Fibroblast of upper back skin (primary cell): ENCODE measurements around the gene EPB41L5.
"Not testable (repeated sequence)": the region's sequence is repeated elsewhere in the genome, so short reads cannot be mapped to it uniquely, and the experiment has no call there.

Experiments
- DNase-seq: peaks from one replicate; pipeline ENCODE4 v3.0.0-alpha.2; 2013

EPB41L5 gene

DNA sequence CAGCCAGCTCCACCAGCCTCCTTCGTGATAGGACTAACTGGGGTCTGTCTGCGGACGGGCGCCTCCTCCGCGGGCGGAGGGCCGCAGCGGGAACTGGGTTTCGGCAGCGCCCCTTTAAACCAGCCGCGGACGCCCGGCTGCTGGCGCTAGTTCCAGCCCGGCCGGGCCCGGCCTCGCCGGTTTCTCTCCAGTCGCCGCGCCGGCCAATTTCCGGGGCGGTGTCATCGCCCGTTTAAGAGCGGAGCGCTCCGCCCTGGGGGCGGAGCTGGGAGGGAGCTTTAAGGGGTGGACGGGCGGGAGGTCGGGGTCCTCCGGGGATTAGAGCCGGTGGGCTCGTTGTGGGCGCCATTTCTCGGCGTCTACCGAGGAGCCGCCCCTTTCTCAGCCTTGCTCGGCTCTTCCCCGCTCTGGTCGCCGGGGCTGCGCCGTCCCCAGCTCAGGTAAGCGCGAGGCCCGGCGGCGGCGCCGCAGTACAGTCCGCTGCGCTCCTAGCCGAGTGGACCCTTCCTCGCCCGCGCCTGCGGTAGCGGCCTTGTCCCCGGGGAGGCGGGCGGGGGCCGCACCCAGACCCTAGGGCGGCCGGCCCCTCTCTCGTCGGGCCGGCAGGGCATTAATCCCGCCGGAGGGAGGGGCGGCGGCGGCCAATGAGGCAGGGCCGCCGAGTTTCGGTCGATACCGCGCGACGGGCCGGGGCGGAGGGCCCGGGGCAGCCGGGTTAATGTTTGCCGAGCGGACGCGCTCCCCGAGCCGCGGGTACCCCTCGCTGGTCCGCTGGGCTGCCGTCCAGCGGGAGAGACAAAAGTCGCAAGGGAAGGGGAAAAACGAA lies at the start of gene EPB41L5:
Gene EPB41L5 (plus strand): TSS at position 307 of the 826 bp plus-strand sequence. CDS start 6,008 bp downstream, outside the sequence.
- DNase-seq: peak; percentile 93

DNA sequence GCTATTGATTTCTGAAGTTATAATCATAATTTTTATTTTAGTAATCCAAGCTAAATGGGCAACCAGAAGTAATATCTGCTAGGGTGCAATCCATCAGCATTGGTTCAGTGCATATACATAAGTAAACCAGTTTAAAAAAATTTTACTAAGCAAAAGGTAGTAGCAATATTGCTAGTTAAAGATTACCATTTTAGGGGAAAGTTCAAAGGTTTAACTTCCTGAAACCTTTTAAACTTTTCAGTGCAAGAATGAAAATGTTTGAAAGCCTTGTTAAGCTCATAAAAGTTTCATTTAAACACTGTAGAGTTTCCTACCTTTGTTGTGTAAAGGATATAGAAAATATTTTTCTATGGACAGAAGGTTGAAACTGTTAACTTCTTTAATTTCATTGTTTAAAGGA lies 31.0 kb upstream of the EPB41L5 start:
- no peak for DNase-seq

DNA sequence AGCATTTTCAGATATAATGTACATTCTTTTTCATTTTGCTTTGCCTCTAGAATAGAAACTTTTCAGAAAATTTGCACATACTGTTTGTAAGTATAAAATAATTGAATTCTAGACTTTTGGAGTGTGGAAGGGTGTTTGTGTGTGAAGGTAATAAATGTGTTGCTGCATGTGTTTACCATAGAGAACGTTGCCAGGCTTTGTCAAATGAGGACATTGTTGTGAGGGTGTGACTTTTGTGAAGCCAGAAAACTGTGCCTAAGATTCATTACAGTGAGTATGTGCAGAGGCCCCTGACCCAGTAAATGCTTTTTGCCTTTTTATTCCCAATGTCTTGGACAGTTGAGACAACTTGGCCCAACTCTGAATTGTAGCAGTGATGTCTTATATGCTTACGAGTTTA lies 30.4 kb upstream of the EPB41L5 start:
- DNase-seq: no peak

DNA sequence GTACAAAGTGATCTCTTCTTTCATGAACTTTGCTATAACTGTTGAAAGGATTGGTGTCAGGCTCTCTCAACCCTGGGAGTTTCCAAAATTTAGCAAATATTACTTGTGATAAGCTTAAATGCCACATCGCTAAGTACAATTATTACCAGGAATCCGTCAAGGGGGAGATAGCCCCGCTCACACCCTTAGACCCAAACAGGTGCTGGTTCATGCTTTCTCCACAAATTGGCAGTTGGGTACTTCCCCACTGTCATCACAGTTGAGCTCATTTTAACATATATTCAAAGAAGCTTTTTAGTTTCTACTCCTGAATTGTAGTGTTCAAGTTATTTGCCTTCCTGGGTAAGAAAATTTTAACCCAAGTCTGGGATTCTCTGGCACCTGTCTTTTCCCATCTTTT lies 29.8 kb upstream of the EPB41L5 start:
- DNase-seq: no peak

DNA sequence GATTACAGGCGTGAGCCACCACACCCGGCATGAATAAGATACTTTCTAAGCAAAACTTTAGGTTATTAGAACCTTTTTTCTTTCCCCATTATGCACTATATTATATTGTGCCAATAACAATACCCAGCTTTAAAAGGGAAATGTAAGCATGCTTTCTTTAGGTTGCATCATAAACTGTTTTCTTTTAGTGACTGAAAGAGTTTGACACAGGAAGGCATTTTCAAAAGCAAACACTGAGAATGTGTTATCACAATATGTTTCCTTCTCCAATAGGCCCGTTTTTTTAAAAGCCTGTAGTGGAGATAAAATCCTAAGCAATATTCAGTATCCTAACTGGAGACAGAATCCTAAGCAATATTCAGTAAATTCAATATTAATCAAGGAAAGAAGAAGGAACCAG lies 16.7 kb upstream of the EPB41L5 start:
- peak; percentile 19 for DNase-seq

DNA sequence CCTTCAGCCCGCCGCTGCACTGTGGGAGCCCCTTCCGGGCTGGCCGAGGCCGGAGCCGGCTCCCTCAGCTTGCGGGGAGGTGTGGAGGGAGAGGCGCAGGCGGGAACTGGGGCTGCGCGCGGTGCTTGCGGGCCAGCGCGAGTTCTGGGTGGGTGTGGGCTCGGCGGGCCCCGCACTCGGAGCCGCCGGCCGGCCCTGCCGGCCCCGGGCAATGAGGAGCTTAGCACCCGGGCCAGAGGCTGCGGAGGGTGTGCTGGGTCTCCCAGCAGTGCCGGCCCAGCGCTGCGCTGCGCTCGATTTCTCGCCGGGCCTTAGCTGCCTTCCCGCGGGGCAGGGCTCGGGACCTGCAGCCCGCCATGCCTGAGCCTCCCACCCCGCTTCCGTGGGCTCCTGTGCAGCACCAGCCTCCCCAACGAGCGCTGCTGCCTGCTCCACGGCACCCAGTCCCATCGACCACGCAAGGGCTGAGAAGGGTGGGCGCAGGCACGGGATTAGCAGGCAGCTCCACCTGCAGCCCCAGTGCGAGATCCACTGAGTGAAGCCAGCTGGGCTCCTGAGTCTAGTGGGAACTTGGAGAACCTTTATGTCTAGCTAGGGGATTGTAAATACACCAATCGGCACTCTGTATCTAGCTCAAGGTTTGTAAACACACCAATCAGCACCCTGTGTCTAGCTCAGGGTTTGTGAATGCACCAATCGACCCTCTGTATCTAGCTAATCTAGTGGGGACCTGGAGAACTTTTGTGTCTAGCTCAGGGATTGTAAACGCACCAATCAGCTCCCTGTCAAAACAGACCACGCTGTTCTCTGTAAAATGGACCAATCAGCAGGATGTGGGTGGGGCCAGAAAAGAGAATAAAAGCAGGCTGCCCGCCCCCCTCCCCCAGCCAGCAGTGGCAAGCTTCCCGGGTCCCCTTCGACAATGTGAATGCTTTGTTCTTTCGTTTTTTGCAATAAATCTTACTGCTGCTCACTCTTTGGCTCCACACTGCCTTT lies 15.7 kb upstream of the EPB41L5 start:
- DNase-seq: not testable (repeated sequence)

DNA sequence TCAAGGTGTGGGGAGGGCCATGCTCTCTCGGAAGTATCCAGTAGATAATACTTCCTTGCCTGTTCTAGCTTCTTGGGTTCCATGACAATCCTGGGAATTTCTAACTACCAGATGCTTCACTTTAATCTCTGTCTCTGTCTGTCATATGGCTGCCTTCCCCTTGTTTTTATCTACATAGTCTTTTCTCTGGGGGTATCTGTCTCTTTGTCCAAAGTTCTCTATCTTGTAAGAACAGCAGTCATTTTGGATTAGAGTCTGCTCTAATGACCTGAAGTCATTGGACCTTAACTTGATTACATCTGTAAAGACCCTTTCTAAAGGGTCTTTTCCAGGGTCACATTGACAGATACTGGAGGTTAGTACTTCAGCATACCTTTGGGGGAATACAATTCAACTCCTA lies 11.4 kb upstream of the EPB41L5 start:
- DNase-seq: no peak

DNA sequence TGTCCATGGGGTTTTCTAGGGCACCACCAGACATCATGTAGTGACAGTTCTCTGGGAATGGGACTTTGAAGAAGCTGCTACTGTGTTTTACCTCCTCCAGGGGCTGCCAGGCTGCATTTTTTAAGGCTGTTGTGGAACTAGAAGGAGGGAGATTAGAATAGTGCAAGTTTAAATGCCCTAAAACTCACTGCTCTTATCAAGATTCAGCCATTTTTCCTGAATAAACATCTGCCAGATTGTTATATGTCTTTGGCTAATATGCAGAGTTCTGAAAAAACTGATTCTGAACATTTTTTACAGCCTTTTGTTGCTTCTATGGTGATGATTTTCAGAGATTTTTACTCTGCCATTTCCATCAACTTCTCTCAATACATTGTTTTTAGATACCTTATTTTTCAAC lies 8.6 kb upstream of the EPB41L5 start:
- DNase-seq: no peak

DNA sequence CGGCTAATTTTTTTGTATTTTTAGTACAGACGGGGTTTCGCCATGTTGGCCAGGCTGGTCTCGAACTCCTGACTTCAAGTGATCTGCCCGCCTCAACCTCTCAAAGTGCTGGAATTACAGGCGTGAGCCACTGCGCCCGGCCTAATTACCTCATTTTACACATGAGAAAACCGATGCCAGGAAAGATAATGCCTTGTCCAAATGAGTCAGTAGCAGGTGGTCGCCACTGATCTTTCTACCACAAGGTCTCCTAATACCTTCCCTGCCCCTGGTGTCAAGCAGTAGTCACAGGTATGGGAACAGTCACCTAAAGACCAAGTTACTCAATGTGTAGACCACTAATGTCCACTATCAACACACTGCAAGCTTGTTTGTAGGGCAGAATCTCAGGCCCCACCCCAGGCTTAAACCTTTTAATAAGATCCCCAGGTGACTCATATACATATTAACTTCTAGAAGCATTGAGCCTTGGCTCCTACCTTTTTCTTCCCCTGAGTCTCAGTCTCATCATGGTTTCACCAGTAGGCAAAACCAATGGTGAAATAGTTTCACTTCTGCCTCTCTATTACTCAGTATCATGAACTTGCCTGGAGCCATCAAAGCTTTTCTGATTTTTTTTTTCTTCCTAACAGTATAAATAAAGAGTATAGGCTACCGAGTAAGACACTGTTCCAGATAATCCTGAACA lies 6.9 kb upstream of the EPB41L5 start:
- DNase-seq: no peak

DNA sequence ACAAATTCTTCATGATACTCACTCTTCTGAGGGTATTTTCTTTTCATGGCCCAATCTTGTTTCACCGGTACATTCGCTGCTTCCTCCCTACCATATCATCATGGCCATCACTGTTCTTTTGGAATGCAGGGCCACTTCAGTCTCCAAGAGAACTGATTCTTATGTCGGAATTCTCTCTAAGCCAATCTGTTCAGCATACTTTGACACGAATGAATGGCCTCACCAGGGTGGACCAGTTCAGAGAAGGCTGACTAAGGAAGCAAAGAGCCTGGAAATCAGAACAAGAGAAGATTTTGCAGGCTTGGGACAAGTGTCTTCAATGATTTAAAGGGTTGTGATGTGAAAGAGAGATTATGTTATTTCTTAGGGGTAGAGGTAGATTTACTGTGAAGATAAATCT lies 5.0 kb upstream of the EPB41L5 start:
- no peak for DNase-seq

DNA sequence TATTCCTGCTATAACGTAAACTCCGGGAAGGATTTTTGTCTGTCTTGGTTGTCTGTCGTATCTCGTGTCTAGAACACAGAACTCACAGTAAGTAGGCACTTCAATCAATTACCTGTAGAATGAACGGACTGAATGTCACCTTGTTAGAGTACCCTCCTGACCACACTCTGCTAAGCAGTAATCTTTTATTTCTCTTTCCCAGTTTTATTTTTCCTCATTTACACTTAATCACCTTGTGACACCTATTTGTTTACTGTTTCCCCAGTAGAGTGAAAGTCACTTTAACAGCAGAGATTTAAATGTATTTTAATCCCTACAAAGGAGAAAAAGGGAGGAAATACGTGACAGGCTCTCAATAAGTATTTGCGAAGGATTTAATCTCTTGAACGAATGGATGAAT lies 514 bp upstream of the EPB41L5 start:
- no peak for DNase-seq

DNA sequence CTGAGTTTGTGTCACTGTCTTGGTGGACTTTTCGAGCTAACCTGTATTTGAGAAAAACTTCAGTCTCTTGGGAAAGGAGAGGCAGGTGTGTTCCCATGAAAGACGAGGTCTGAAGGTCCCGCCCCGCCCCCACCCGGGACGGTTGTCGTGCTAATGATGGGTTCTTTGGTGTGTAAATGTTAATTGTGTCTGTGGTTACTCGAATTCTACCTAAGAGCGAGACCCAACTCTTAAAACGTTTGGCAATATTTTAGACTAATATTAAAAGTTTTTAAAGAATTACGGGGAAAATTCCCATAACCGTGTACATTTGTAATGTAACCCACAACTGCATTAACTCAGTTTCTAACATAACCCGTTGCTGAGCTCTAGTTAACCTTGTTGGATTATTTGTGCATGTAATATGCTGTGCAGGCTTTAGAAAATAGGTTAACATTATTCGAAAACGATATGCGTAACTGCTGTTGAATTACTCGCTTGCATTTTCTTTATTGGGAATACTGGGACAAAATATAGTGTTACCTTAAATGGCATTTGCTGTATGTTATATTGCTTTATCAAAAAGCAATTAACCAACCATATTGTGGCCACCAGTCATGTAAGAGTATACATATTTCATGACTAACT lies 833 bp downstream of the EPB41L5 start:
- no peak for DNase-seq

DNA sequence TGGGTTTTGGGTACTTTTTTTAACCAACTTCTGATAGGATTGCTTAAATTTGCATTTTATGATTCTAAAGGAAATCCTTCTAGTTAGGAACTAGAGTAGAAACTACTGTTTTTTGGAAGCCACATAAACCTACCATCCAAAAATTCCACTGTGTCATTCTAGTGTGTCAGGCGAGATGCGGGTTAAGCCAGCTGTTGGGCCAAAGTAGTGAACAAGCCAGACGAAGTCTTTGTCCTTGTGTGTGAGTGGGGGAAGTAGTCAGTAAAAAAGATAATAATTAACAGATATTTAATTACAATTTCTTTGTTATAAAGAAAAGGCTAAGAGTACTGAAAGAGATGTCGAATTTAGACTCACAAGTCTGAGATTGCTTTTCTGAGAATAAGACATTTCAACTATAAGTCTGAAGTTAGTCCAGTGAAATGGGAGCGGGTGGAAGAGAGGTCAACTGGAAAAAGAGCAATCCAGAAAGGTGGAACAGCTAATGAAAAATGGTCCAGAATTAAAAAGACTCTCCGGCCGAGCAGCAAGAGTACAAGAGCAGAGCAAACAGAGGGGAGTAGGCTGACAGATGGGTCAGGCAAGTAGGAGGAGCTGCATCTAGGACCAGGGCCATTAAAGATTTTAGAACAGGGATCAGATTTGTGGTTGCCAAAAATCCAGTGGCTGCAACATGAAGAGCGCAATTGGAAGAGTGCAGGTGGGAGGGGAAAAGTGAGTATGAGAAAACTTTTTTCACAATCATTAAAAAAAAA lies 1.5 kb downstream of the EPB41L5 start:
- no peak for DNase-seq

DNA sequence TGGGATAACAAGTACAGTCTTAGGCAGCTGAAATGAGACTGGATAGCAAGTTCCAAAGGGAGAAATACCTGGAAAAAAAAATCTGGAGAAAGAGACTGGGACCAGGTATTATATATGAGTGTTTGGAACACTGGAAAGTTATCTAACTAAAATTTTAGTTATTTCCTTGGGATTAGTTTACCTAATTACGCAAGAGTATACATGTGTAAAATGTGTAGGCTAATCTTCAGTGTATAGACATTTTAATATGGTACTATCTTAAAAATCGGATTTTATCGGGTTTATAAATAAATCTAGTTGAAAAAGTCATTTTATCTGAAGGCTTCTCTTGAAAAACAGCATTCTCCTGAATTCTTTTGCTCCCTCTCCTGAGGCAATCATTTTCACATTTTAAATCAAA lies 3.9 kb downstream of the EPB41L5 start:
- DNase-seq: no peak

DNA sequence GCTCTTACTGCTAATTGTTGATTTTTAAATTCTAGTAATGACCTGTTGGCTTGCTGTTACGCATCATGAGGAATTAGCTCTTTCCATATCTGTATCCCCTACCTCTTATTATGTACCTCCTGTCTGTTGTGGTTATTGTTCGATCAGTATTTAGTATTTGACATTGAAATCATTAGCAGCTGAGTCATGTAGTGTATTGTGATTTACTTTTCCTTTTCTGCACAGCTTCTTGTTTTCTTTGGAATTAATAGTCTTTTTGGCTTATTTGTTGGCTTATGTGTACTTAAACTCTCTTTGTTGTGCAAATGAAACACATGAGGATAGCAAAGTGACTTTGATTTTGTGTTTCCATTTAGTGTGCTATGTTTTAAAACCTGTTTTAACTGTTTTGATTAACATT lies 4.3 kb downstream of the EPB41L5 start:
- no peak for DNase-seq

DNA sequence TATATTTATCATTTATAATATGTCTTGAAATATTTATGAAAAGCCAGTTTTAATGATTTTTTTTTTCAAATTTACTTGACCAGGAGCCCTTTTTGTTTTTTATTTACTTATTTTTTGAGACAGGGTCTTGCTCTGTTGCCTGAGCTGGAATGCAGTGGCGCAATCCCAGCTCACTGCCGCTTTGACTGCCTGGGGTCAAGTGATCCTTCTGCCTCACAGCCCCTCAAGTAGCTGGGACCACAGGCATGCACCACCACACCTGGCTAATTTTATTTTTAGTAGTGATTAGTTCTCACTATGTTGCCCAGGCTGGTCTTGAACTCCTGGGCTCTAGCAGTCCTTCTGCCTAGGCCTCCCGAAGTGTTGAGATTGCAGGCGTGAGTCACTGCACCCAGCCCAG lies 5.7 kb downstream of the EPB41L5 start:
- no peak for DNase-seq

DNA sequence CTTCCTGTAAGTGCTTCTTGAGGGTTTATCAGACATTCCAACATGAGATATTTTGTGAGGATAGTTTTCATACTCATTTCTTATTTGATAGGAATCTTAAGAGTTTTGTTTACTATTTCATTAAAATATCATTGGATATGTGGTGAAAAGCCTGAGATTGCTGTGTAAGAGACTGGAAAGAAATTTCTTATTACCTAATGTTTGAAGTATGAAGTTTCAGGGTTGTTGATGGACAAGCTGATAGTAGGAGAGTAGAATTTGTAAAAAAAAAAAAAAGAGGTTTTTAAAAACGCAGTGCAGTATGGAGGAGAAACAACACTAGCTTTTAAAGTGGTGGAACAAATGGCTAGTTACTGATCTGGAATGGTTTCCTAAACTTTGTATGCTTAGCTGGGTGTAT lies 7.7 kb downstream of the EPB41L5 start:
- DNase-seq: no peak

DNA sequence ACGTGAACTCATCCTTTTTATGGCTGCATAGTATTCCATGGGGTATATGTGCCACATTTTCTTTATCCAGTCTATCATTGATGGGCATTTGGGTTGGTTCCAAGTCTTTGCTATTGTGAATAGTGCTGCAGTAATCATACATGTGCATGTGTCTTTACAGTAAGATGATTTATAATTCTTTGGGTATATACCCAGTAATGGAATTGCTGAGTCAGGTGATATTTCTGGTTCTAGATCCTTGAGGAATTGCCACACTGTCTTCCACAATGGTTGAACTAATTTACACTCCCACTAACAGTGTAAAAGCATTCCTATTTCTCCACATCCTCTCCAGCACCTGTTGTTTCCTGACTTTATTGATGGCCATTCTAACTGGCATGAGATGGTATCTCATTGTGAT lies 9.6 kb downstream of the EPB41L5 start:
- not testable (repeated sequence) for DNase-seq

DNA sequence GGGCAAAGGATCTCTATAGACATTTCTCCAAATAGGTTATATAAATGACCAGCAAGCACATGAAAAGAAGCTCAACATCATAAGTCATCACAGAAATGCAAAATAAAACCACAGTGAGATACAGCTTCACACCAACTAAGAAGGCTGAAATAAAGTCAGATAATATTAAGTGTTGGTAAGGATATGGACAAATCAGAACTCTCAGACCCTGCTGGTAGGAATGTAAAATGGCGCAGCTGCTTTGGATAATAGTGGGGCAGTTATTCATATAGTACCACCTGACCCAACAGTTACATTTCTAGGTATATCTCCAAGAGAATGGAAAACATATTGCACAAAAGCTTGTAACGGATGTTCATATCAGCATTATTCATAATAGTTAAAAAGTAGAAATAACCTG lies 14.0 kb downstream of the EPB41L5 start:
- DNase-seq: no peak

DNA sequence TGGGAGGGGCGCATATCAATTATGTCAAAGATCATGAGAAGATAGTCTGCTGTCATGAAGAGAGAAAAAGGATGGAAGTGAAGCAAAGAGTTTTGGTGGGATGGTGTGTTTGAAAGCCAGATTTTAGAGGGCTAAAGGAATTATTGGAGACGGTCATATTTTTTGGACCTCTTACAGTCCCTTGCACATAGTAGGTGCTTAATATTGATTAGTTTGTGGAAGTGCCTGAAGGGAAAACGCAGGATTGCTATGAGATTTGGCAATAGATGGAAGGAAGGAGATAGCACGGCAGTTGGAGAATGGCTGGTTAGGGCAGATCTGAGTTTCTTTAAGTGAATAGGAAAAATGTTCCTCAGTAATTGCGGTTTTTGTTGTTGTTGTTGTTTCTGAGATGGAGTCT lies 15.9 kb downstream of the EPB41L5 start:
- DNase-seq: no peak

DNA sequence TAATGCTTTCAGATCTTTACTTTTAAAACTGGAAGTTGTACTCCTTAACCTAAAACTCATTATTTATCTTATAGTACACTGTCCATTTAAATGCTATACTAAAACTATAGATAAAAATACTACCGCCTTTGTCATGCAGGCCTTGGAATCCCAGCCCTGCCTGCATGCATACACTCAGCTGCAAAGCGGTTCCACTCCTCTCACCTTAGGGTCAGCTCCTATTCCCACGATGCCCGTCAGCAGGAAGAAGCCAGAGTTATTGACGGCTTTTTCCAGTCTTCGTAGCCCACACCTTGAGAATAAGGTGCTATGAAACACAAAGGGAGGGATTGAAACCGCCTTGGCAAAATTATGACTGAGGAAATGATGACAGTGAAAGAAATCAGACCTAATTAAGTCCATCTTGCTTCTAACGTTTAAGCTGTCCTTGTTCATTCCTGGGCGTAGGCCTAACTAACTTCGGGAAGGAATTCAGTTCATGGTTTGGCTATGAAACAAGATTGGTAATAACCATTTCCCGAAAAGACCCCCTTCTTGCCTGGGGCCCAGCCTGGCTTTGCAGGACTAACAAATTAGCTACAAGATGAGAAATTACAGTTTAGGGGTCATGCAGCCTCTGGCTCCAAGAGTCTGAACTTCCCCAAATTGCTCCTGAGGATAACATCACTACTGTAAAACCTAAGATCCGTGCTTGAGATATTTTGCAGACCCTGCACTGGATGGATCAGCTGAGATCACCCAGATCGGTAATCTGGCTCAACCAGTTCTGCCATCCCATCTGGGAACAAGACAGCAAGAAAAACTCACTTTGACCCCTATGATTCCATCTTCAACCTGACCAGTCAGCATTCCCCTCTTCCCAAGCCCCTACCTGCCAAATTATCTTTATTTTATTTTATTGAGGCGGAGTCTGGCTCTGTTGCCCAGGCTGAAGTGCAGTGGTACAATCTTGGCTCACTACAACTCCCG lies 17.1 kb downstream of the EPB41L5 start:
- DNase-seq: peak; percentile 65
